Activated naive CD4-positive, alpha-beta T cell treated with anti-CD3 and anti-CD28 coated beads, Interleukin-2, amount 50 U/mL, for 72 hours (primary cell): ENCODE results near the gene SMIM15. TPM values are rescaled to one million over a fixed set of nuclear protein-coding genes. Genes with fewer than 3 reads are reported as not detected.
"Not testable (repeated sequence)": the region's sequence is repeated elsewhere in the genome, so short reads cannot be mapped to it uniquely, and the experiment has no call there.

ENCODE experiments used
- ATAC-seq, 2 donors: fragments of 150-1000 bp; cut with Tn5 transposase; 2 replicates each; pipeline ENCODE4 v1.10.0; 2021; ENCODE audit warnings: mild to moderate bottlenecking in 2 of 2, moderate library complexity in 2 of 2
- DNase-seq, 2 donors: peaks; one replicate each; pipeline ENCODE4 v3.0.0; 2021 to 2022; ENCODE audit warnings: low spot score in 2 of 2
- H3K27ac Mint-ChIP-seq, 2 donors: one replicate each; pipeline ENCODE4 v1.8.0; 2022; ENCODE audit warnings: mild to moderate bottlenecking in 2 of 2, mixed read lengths in 2 of 2
- H3K36me3 Mint-ChIP-seq, 2 donors: one replicate each; pipeline ENCODE4 v1.8.0; 2022; ENCODE audit warnings: mixed read lengths in 2 of 2
- H3K9me3 Mint-ChIP-seq, 2 donors: one replicate each; pipeline ENCODE4 v1.8.0; 2022; ENCODE audit warnings: mixed read lengths in 2 of 2
- total RNA-seq, 2 donors: library from RNA; stranded (reverse); gene quantifications; one replicate each; pipeline ENCODE4 v1.2.3, GENCODE V29; 2022

The SMIM15 gene
- total RNA-seq, result 10 to 100 TPM; 45.2 to 66.8 TPM

DNA sequence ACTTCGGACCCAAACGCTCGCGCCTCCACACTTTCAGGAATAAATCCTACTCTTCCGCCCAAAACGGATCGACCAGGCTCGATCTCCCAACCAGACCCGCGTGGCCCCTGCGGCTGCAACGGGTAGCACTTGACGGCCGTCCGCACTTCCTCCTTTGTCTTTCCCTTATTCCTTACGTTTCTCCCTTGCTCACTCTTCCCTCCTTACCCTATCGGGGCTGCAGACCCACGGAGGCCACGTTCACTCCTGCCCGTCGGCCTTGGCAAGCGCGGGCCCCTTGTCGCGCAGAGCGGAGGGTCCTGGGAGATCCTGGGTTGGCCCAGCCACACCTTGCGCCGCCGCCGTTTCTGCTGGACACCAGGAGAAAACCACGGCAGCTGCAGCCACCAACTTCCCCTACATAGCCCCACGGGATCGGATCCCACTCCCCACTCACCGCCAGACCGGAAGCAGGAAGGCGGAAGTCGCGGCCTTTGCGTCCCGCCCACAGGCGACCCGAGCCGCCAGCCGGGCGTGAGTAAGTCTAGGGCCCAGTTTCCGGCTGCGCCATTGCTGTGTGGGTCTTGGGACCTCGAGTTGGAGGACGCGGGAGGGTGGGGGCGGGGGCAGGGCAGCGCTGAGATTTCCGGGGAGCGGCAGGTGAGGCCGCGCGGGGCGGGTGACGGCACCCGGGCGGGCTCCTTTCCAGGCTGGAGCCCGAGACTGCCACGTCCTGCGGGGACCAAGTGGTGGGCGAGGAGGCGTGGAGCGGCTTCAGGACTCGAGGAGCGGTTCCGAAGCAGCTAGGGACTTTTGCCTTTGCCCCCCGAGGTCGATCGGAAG is at the start of gene SMIM15:
SMIM15 (minus strand) TSS at position 459 of the 822 bp plus-strand sequence. CDS start 2,297 bp downstream, outside the sequence.
- DNase-seq (peak; percentile 81 to 90), ATAC-seq (peak; percentile 96 to 98)
- peaks cover 0 to 5% of the 10 kb centered on the region in 2 donors for H3K9me3 Mint-ChIP-seq
- H3K27ac Mint-ChIP-seq, result peak within 1 kb of the TSS; percentile 98 to 99
- H3K36me3 Mint-ChIP-seq, result peaks cover 31 to 58% of the 10 kb centered on the region in 2 donors

GRCh38 chr5:61207884-61208283 is 45.6 kb upstream of the SMIM15 start:
- H3K9me3 Mint-ChIP-seq, result peaks cover 15 to 24% of the 10 kb centered on the region in 2 donors
- H3K27ac Mint-ChIP-seq, result no peak overlapping the region
- ATAC-seq (no peak), DNase-seq (no peak)
- peaks cover 9 to 34% of the 10 kb centered on the region in 2 donors for H3K36me3 Mint-ChIP-seq

GRCh38 chr5:61205013-61205412 is 42.7 kb upstream of the SMIM15 start:
- ATAC-seq (no peak), DNase-seq (no peak)
- Mint-ChIP-seq H3K9me3 (peaks cover 15 to 21% of the 10 kb centered on the region in 2 donors), H3K27ac (no peak overlapping the region), H3K36me3 (peaks cover 11 to 35% of the 10 kb centered on the region in 2 donors)

GRCh38 chr5:61202213-61202612 is 39.9 kb upstream of the SMIM15 start:
- Mint-ChIP-seq H3K27ac (peak overlapping the region in 1 of 2 donors; percentile 89), H3K36me3 (peaks cover 26 to 46% of the 10 kb centered on the region in 2 donors), H3K9me3 (peaks cover 33 to 41% of the 10 kb centered on the region in 2 donors)
- DNase-seq (peak in 1 of 2 donors; percentile 5), ATAC-seq (peak; percentile 78 to 96)

GRCh38 chr5:61200582-61201155 is 38.4 kb upstream of the SMIM15 start:
- Mint-ChIP-seq H3K27ac (no peak overlapping the region), H3K36me3 (peaks cover 18 to 37% of the 10 kb centered on the region in 2 donors), H3K9me3 (peaks cover 27 to 37% of the 10 kb centered on the region in 2 donors)
- ATAC-seq (peak in 1 of 2 donors; percentile 9), DNase-seq (no peak)

DNA sequence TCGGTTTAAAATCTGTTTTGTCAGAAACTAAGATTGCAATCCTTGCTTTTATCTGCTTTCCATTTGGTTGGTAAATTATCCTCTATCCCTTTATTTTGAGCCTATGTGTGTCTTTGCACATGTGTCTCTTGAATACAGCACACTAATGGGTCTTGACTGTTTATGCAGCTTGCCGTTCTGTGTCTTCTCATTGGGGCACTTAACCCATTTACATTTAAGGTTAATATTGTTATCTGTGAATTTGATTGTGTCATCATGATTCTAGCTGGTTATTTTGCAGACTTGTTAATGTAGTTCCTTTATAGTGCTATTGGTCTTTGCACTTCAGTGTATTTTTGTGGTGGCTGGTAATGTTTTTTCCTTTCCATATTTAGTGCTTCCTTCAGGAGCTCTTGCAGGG is 36.3 kb upstream of the SMIM15 start:
- DNase-seq, result no peak
- no peak for ATAC-seq
- Mint-ChIP-seq H3K27ac (no peak overlapping the region), H3K36me3 (peaks cover 22 to 25% of the 10 kb centered on the region in 2 donors), H3K9me3 (peaks cover 21 to 28% of the 10 kb centered on the region in 2 donors)

- DNase-seq, H3K27ac Mint-ChIP-seq, ATAC-seq: not testable (repeated sequence)
- Mint-ChIP-seq H3K9me3 (peaks cover 12% of the 10 kb centered on the region in 2 donors), H3K36me3 (peaks cover 9 to 14% of the 10 kb centered on the region in 2 donors)
These were observed 25.6 kb upstream of the SMIM15 start for GRCh38 chr5:61187826-61188225.

- peaks cover 9 to 14% of the 10 kb centered on the region in 2 donors for H3K36me3 Mint-ChIP-seq
These were observed 25.1 kb upstream of the SMIM15 start for GRCh38 chr5:61187352-61187751.

DNA sequence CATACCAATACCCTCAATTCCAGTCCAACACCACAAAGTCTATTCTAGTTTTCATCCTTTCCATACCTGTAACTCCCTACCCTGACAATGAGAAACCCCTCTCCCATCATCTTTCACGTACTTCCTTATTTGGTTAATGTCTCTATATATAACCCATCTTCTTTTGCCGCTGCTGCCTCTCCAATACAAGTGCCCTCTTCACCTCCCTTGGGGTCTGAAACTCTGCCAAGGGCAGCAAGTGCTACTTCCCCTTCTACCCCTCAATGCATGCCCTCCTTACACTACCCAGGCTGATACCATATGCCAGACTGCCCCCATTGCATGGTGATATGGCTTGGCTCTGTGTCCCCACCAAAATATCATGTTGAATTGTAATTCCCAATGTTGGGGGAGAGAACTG is 24.4 kb upstream of the SMIM15 start:
- Mint-ChIP-seq H3K9me3 (peaks cover 12% of the 10 kb centered on the region in 2 donors), H3K36me3 (peaks cover 9 to 14% of the 10 kb centered on the region in 2 donors), H3K27ac (no peak overlapping the region)
- DNase-seq (no peak), ATAC-seq (no peak)

More at GRCh38 chr5:61187352-61187751, 25.1 kb upstream of the SMIM15 start:
- not testable (repeated sequence) for H3K27ac Mint-ChIP-seq, DNase-seq, ATAC-seq
- peaks cover 12% of the 10 kb centered on the region in 2 donors for H3K9me3 Mint-ChIP-seq

- Mint-ChIP-seq H3K27ac (no peak overlapping the region), H3K9me3 (peaks cover 12% of the 10 kb centered on the region in 2 donors), H3K36me3 (peaks cover 9 to 14% of the 10 kb centered on the region in 2 donors)
- DNase-seq (no peak), ATAC-seq (no peak)
These were observed 22.4 kb upstream of the SMIM15 start for GRCh38 chr5:61184708-61185107.

GRCh38 chr5:61183538-61183937 is 21.3 kb upstream of the SMIM15 start:
- no peak overlapping the region for H3K27ac Mint-ChIP-seq
- DNase-seq (no peak), ATAC-seq (no peak)
- peaks cover 9 to 14% of the 10 kb centered on the region in 2 donors for H3K36me3 Mint-ChIP-seq
- H3K9me3 Mint-ChIP-seq, result peaks cover 12% of the 10 kb centered on the region in 2 donors

GRCh38 chr5:61182449-61182848 is 20.2 kb upstream of the SMIM15 start:
- Mint-ChIP-seq H3K9me3 (peaks cover 10 to 14% of the 10 kb centered on the region in 2 donors), H3K36me3 (peaks cover 8 to 11% of the 10 kb centered on the region in 2 donors), H3K27ac (no peak overlapping the region)
- no peak for ATAC-seq
- DNase-seq, result no peak

GRCh38 chr5:61180886-61181285 is 18.6 kb upstream of the SMIM15 start:
- ATAC-seq (no peak), DNase-seq (no peak)
- H3K9me3 Mint-ChIP-seq, result peaks cover 0 to 4% of the 10 kb centered on the region in 2 donors
- no peak overlapping the region for H3K27ac Mint-ChIP-seq
- no peaks in the 10 kb centered on the region for H3K36me3 Mint-ChIP-seq

GRCh38 chr5:61178702-61179101 is 16.4 kb upstream of the SMIM15 start:
- H3K9me3 Mint-ChIP-seq, result peaks cover 0 to 4% of the 10 kb centered on the region in 2 donors
- ATAC-seq (no peak), DNase-seq (no peak)
- no peaks in the 10 kb centered on the region for H3K36me3 Mint-ChIP-seq
- no peak overlapping the region for H3K27ac Mint-ChIP-seq

DNA sequence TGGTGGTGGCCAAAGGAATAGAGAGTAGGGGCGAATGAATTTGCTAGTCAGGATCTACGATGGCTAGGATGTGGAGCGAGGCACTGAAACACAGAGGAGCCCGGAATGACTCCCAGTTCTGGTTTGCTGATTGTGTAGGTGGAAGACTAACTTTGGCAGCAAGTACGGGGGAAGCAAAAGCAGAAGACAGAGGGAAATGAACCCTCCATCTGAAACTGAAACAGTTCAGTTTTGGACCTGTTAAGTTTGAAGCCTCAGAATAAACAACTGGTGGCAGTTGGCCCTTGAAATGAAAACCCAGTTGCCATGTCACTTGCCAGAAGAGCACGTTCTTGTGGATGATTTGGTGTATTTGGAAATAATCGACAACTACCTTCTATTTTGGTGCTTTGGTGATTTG is 15.4 kb upstream of the SMIM15 start:
- ATAC-seq (no peak), DNase-seq (no peak)
- peaks cover 0 to 4% of the 10 kb centered on the region in 2 donors for H3K9me3 Mint-ChIP-seq
- H3K36me3 Mint-ChIP-seq, result no peaks in the 10 kb centered on the region
- H3K27ac Mint-ChIP-seq, result no peak overlapping the region

DNA sequence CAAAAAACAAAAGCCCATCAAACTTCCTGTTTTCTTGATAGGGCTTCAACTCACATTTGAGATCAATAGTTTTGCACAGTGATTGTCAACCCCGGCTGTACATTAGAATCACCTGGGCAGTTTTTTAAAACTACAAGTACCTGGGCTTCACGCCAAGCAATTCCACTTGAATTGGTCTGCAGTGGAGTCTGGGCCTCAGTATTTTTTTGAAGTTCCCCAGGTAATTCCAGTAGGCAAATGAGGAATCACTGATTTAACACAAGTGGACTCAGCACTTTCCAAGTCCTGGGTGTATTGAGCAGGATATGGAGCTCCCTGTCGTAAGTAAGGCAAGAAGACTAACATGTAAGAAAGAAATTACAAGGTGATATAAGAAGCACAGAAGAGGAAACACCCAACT is 14.8 kb upstream of the SMIM15 start:
- ATAC-seq (no peak), DNase-seq (no peak)
- Mint-ChIP-seq H3K27ac (no peak overlapping the region), H3K36me3 (no peaks in the 10 kb centered on the region), H3K9me3 (peaks cover 0 to 4% of the 10 kb centered on the region in 2 donors)

- no peak overlapping the region for H3K27ac Mint-ChIP-seq
- peaks cover 0 to 4% of the 10 kb centered on the region in 2 donors for H3K9me3 Mint-ChIP-seq
- DNase-seq, result no peak
- no peak for ATAC-seq
- H3K36me3 Mint-ChIP-seq, result no peaks in the 10 kb centered on the region
These were observed 14.4 kb upstream of the SMIM15 start for GRCh38 chr5:61176631-61177030.
